ENCODE measurements around the gene PPP2R5C.

GRCh38 chr14:101887219-101887618 lies 125.7 kb downstream of the PPP2R5C start:
- TF ChIP-seq CTCF (conservative IDR thresholded peaks at IDR 0.05; ENCODE audit: low read depth, low read length): no peak
- no peak for TF ChIP-seq EZH2 (IDR thresholded peaks at IDR 0.05; ENCODE audit: low read length, unreplicated experiment)
- TF ChIP-seq EZH2phosphoT487 (IDR thresholded peaks at IDR 0.05; ENCODE audit: borderline replicate concordance, low read length): no peak
